Spleen (tissue), 7 donors: ENCODE results near the gene TAF1B.

Experiments
- CTCF ChIP-seq, 11 experiments: fragments of 200-600 bp in 7 of 11; fragments of 450-650 bp in 4 of 11; sonication (generic) in 4 of 11; IDR thresholded peaks in 8 of 11; conservative IDR thresholded peaks in 3 of 11; 1 replicate in 7 of 11; 2 replicates in 4 of 11; pipeline versions ENCODE4 v1.4.0 to v1.8.0; 2016 to 2021; ENCODE audit warnings: antibody characterized with exemption in 11 of 11, inconsistent platforms in 4 of 11, mild to moderate bottlenecking in 1 of 11
- POLR2AphosphoS5 ChIP-seq, 3 donors: sonication (generic); formaldehyde crosslinking; IDR thresholded peaks; one replicate each; pipeline ENCODE4 v1.5.1; 2017; ENCODE audit warnings: antibody characterized with exemption in 3 of 3
- donor health status: DM: no; HTN: no; CAD: no; lungs with moderate emphysema.
- donor health status: DM: no; HTN: no; CAD: no.
- donor health status: DM: no; HTN: no; CAD: no.

DNA sequence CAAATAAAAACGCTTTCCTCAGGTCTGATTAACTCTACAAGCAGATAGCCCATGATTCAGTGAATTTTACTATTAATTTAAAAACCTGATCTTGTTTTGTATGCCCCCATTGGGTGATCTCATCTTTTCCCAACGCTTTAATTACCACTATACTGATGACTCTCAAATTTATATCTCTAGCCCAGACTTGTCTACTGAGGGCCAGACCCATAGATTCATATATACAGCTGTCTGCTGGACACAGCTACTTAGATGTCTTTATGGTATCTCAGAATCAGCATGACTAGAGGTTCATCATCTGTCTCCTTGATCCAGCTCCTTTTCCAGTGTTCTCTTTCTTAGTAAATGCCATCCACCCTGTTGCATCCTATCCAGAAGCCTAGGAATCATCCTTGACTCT, 33.8 kb downstream of the TAF1B start:
- no peak for TF ChIP-seq CTCF (IDR thresholded peaks at IDR 0.05 in 8 of 11, conservative IDR thresholded peaks at IDR 0.05 in 3 of 11)
- TF ChIP-seq POLR2AphosphoS5 (IDR thresholded peaks at IDR 0.05): no peak
